HG02610 (cell line): ENCODE measurements around the gene GYPE.
"Not testable (repeated sequence)": the region's sequence is repeated elsewhere in the genome, so short reads cannot be mapped to it uniquely, and the experiment has no call there.

Experiments used
- ATAC-seq: cut with Tn5 transposase; IDR thresholded peaks from one replicate; pipeline ENCODE4 v1.9.1; 2021; ENCODE audit warnings: mild to moderate bottlenecking, moderate library complexity; ENCODE audit not compliant: unreplicated experiment

The GYPE gene

DNA sequence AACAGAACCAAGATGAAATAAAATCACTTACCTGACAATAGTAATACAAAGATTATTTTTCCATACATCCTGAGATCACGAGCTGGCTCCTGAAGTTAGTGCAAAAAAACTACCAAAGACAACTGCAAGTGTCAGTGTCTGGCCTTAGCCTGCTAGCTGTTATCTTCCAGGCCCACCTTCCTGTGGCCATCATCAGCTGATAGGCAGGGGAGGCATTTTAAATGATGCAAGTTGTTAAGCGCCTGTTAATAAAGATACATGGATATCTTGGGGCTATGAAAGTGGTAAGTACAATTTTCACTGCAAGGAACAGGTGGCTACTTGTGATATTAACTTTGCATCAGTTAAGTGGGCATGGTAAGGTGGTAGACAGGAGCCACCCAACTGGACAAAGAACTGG, at the start of gene GYPE:
Gene GYPE, minus strand, starts transcription at position 120 of the 400 bp plus-strand sequence. Its CDS starts 52 bp downstream, at position 68.
- not testable (repeated sequence) for ATAC-seq

GRCh38 chr4:143951458-143951972, 46.2 kb upstream of the GYPE start:
- ATAC-seq: not testable (repeated sequence)

GRCh38 chr4:143950967-143951366, 45.6 kb upstream of the GYPE start:
- ATAC-seq: not testable (repeated sequence)

DNA sequence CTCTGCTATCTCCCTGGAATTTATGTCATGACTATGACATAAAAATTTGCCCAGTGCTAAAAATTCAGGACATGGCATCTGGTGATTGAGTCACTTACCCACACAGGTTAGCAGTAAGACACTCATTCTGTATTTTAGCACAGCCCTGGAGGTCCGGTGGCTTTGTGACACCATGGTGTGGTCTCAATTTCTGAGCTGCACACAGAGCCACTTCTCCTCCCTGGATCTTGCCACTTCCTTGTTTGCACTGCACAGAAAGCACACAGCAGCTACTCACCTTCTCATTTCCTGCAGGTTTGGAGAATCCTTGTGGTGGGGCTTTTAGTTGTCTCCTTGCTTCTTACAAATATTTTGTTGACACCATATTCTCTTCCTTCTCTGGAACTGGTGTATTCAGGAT, 44.8 kb upstream of the GYPE start:
- ATAC-seq: not testable (repeated sequence)

- not testable (repeated sequence) for ATAC-seq
These were observed 42.1 kb upstream of the GYPE start for GRCh38 chr4:143947493-143947892.

DNA sequence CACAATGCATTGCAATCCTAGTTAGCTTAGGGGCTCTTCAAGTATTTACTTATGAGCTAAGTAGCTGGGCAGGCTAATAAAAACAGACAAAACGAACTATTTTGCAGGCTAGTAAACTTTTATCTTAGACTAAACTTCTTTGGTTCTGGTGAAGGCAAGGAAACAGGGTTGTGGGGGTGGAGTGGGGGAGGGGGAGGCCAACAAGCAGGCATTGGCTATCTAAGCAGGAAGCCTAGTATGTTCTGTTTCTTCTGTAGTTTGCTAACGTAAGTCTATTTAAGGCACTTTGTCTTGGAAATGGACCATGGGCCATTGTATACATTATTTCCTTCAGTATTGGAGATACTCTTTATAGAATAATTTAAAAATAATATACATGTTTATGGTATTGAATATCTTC, 35.3 kb upstream of the GYPE start:
- ATAC-seq: not testable (repeated sequence)

DNA sequence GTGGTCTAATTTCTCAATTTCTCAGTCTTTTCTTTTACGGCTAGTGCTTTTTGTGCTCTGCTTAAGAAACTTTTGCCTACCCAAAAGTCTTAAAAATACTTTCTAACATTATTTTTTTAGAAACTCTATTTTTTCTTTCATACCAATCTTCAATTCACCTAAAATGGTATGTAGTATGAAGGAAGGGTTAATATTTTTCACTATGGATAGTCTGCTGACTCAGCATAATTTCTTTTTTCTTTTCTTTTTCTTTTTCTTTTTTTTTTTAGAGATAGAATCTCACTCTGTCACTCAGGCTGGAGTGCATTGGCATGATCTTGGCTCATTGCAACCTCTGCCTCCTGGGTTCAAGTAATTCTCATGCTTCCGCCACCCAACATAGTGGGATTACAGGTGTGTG, 34.2 kb upstream of the GYPE start:
- ATAC-seq: no peak

GRCh38 chr4:143938890-143939289, 33.5 kb upstream of the GYPE start:
- ATAC-seq: not testable (repeated sequence)

DNA sequence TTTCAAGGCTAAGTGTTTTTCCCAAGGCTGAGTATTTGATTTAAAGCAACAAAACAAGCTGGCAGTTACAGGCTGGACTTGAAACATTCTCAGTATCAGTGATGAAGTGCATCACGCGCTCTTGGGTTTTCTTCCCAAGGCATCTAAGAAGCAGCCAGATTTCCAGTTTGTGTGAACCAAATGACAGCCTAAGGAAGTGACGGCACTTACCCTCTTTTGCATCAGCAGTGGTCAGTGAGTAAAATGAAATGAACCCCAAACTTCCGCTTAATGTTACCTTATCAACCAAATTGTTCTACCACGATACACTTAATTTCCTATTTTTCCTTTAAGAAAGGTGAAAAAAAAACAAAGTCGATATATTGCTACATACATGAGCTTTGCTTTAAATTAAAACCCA, 15.8 kb upstream of the GYPE start:
- ATAC-seq: no peak

- ATAC-seq: not testable (repeated sequence)
These were observed 11.1 kb upstream of the GYPE start for GRCh38 chr4:143916485-143916884.

DNA sequence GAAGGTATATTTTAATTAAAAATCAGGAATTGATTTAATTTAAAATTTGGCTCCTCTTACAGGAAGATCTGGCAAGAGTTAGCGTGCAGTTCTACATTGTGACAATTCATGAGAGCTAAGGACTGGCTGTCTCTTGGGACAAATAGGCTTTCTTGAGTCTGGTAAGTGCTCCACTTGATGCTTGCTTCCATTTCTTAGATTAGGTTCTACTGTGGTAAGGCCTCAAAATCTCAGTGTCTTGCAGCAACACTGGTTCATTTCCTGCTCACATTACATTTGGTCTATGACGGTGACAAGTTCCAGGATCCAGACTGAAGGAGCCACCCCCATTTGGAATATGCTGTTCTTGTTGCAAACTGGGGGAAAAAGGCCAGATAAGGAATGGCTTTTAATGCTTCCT, 7.1 kb upstream of the GYPE start:
- not testable (repeated sequence) for ATAC-seq

DNA sequence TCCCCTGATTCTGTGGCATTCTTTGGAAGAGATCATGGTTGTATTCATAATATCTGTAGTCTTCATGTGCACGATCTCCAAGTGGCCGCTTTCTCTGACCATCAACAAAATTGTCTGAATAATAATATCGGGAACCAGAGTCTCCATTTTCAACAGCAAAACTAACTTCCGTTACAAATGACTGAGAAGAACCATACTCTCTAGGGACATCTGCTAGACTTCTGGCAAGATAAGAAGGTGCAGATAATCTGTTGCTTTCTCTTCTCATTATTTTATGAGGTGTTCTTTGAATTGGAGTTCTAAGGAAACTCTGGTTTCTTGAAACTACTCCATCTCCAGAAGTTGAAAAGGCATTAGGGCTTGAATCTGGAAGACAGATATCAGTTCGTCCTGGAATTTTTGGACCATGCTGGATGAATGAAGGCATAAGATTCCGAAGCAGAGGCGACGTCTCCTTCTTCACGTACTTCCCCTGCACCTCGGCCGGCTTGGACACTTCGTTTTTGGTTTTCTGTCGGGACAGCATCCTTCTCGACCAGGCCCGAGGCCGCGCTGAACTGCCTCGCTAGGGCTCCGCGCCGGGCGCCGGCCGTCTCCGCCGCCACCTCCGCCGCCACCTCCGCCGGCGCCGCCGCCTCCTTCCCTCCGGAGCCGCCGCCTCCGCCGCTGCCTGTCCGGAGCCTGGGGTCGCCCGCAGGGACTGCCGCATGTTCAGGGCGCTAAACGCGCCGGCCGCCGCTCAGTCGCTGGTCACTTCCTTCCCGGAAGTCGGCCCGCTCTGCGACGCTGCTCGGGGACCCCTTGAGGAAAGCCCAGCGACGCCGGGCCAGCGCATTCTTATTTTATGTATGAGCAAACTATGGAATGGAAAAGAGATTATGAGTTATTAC, 6.4 kb upstream of the GYPE start:
- peak; percentile 67 for ATAC-seq

GRCh38 chr4:143910906-143911305, 5.5 kb upstream of the GYPE start:
- not testable (repeated sequence) for ATAC-seq

DNA sequence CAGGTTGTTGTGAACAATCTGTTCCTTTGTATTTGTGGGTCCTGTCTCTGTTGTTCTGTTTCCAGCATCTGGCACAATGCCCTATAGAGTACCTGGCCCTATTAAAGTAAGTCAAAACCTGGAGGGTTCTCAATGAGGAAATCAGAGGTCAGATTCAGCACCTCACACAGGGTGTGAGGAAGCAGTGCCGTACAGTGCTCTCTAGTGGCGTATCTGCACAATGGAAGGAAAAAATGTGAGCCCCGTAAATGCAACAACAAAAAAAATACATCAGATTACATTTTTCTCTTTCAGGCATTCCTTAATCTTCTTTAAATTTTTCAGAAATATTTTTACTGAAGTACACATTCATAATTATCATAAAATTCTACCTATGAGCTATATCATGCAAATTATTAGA, 2.5 kb upstream of the GYPE start:
- peak; percentile 64 for ATAC-seq

- ATAC-seq: not testable (repeated sequence)
These were observed 928 bp downstream of the GYPE start for GRCh38 chr4:143904431-143904830.

DNA sequence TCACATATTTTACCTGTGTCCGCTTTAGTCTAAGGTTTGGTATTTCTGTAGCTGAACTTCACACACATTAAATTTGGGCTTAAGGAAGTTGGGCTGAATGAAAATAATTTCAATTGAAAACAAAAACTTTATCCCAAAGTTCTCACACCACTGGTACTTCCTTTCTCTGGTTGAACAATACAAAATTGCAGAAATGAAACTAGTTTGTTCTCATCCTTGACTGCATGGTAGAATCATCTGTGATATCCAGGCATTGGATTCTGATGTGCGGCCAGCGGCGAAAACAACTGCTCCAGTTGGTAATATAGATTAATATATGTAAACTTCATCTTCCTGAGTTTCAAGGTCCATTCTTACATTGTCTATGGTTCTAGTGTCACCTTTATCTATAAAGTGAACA, 15.0 kb downstream of the GYPE start:
- ATAC-seq: not testable (repeated sequence)

DNA sequence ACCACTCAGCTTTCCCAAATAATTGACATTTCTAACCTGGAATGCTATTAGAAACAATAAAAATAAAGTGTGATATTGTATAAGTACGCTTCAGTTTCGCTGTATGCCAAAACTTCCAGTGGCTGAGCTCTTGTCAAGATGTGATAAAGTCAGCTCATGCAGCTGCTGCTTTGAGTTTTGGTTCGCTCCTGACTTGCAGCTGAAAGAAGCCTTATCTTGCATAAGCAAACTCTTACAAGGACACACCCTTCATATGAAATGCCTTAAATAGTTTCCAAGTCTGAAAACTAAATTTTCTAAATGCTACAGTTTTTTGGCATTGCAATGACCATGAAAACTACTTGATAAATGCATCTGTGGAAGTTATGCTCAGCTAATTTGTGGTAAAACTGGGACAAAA, 17.2 kb downstream of the GYPE start:
- not testable (repeated sequence) for ATAC-seq

DNA sequence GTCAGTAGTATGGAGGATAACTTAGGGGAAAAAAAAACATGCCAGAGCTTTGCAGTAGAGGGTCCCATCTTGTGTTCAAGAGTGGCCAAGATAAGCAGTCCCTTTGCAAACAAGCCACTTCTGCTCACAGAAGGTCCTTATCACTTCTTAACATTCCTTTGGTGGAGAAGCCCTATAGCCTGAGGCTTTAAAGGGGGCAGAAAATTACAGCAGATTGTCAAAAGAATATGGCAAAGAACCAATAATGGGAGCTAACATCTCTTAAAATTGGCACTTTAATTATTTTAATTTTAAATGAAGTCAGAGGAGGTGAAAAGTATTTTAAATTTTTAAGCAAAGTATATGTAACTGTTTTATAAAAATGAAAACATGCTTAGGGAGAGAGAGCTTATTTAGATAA, 20.4 kb downstream of the GYPE start:
- ATAC-seq: not testable (repeated sequence)

DNA sequence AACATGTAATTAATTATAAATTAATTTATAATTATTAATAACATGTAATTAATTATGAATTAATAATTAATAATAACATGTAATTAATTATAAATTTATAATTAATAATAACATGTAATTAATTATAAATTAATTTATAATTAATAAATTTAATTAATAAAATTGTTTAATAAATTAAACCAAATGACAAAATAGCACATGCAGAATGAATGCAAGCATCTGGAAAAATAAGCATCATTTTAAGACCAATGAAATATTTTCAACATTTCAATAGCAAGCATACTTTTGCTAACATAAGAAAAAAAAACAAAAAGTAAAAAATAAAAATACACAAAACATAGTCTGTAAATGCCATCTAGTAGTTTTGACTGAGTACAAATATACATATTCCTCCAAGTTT, 21.8 kb downstream of the GYPE start:
- no peak for ATAC-seq

- ATAC-seq: no peak
These were observed 22.5 kb downstream of the GYPE start for GRCh38 chr4:143882892-143883291.

DNA sequence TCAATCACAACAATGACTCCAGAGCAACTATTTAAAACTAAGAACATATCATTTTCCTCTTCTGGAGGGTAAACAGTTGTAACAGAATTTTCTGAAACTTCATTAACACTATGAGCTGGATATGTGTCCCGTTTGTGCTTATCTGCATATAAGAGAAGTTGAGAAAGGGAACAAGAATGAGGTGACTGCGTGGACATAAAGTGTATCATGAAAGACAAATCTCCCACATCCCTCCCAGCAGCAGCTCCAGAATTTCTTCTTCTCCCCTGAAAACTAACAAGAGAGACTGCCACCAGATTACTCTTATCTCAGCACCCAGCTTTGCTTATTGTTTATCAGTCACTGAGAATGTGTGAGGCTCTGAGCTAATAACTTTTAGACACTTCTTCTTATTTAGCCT, 25.8 kb downstream of the GYPE start:
- not testable (repeated sequence) for ATAC-seq

GRCh38 chr4:143875357-143875756, 30.0 kb downstream of the GYPE start:
- ATAC-seq: peak; percentile 38
